B cell (primary cell): ENCODE results near the gene KCND2. TPM values are rescaled to one million over a fixed set of nuclear protein-coding genes. Genes with fewer than 3 reads are reported as not detected.

Experiments
- ATAC-seq: fragments of 200-7000 bp; cut with Tn5 transposase; one replicate; pipeline ENCODE4 v1.10.0; 2021; ENCODE audit warnings: low read depth, mild to moderate bottlenecking, moderate number of reproducible peaks, moderate library complexity
- CTCF ChIA-PET: fragments of 350-600 bp; sonication (Branson Sonifier 250); formaldehyde crosslinking; loops from one replicate; lab custom pipeline; 2021; ENCODE audit warnings: antibody characterized with exemption, inconsistent platforms; lab: Charles Lee
- POLR2A ChIA-PET: fragments of 350-600 bp; sonication (Branson Sonifier 250); formaldehyde crosslinking; loops from one replicate; lab custom pipeline; 2021; ENCODE audit warnings: antibody characterized with exemption; lab: Charles Lee
- DNase-seq: peaks from one replicate; pipeline ENCODE4 v3.0.0; 2013
- H2AFZ ChIP-seq: 2 replicates; pipeline ENCODE4 v1.6.1; 2012; ENCODE audit warnings: mild to moderate bottlenecking, low read depth, low read length; ENCODE audit not compliant: insufficient read depth, poor library complexity, severe bottlenecking
- H3K27ac ChIP-seq, 2 donors: 1 replicate in 1 of 2; 2 replicates in 1 of 2; pipeline ENCODE4 v1.5.1; 2012 to 2013; ENCODE audit warnings: low read length in 2 of 2, mild to moderate bottlenecking in 2 of 2, moderate library complexity in 1 of 2
- H3K27me3 ChIP-seq, 4 experiments: fragments of 200-600 bp in 1 of 4; sonication (generic) in 1 of 4; replicated peaks in 1 of 4; 1 replicate in 2 of 4; 2 replicates in 2 of 4; pipeline versions ENCODE4 v1.6.1 to v1.7.0; 2013 to 2016; ENCODE audit warnings: low read length in 3 of 4, mild to moderate bottlenecking in 2 of 4, mixed read lengths in 1 of 4, moderate library complexity in 1 of 4; ENCODE audit not compliant: insufficient read depth in 4 of 4, control insufficient read depth in 3 of 4; ENCODE audit errors: control extremely low read depth in 1 of 4
- H3K36me3 ChIP-seq, 2 experiments: replicated peaks in 1 of 2; 1 replicate in 1 of 2; 2 replicates in 1 of 2; pipeline versions ENCODE4 v1.6.1 to v1.7.1; 2013; ENCODE audit warnings: low read length in 1 of 2; ENCODE audit not compliant: insufficient read depth in 2 of 2, control insufficient read depth in 1 of 2; ENCODE audit errors: control extremely low read depth in 1 of 2, extremely low read depth in 1 of 2
- H3K4me1 ChIP-seq, 2 donors: fragments of 200-600 bp in 1 of 2; sonication (generic) in 1 of 2; 1 replicate in 1 of 2; 2 replicates in 1 of 2; pipeline versions ENCODE4 v1.5.1 to v1.6.1; 2013 to 2017; ENCODE audit warnings: low read length in 2 of 2; ENCODE audit not compliant: control insufficient read depth in 2 of 2, insufficient read depth in 2 of 2
- H3K4me2 ChIP-seq: replicated peaks from 2 replicates; pipeline ENCODE3; 2012; ENCODE audit warnings: mild to moderate bottlenecking, low read depth, low read length; ENCODE audit not compliant: poor library complexity, severe bottlenecking
- H3K4me3 ChIP-seq, 5 experiments: fragments of 200-600 bp in 1 of 5; sonication (generic) in 1 of 5; 1 replicate in 3 of 5; 2 replicates in 2 of 5; pipeline versions ENCODE4 v1.5.1 to v1.7.0; 2011 to 2016; ENCODE audit warnings: low read length in 4 of 5, mild to moderate bottlenecking in 4 of 5, low read depth in 2 of 5, control low read depth in 1 of 5, moderate library complexity in 1 of 5; ENCODE audit not compliant: insufficient read depth in 1 of 5; ENCODE audit errors: control extremely low read depth in 1 of 5, extremely low read depth in 1 of 5
- H3K79me2 ChIP-seq: fragments of 200-600 bp; sonication (generic); one replicate; pipeline ENCODE4 v1.6.0; 2016; ENCODE audit warnings: low read length; ENCODE audit not compliant: control insufficient read depth, insufficient read depth
- H3K9ac ChIP-seq: fragments of 200-600 bp; sonication (generic); 2 replicates; pipeline ENCODE4 v1.6.1; 2017; ENCODE audit warnings: mild to moderate bottlenecking, low read length, moderate library complexity
- H3K9me3 ChIP-seq, 3 donors: one replicate each; pipeline versions ENCODE4 v1.6.1 to v1.7.1; 2013; ENCODE audit warnings: low read length in 2 of 3; ENCODE audit not compliant: control insufficient read depth in 2 of 3, insufficient read depth in 1 of 3; ENCODE audit errors: control extremely low read depth in 1 of 3
- H4K20me1 ChIP-seq: 2 replicates; pipeline ENCODE4 v1.6.0; 2012; ENCODE audit warnings: mild to moderate bottlenecking, low read length; ENCODE audit not compliant: insufficient read depth, control insufficient read depth, poor library complexity, severe bottlenecking
- H3K27ac Mint-ChIP-seq: one replicate; pipeline ENCODE4 v1.8.0; 2021; ENCODE audit warnings: mixed read lengths
- H3K27me3 Mint-ChIP-seq: one replicate; pipeline ENCODE4 v1.8.0; 2021; ENCODE audit warnings: mixed read lengths
- H3K4me1 Mint-ChIP-seq: one replicate; pipeline ENCODE4 v1.8.0; 2021; ENCODE audit warnings: mixed read lengths
- H3K4me3 Mint-ChIP-seq: one replicate; pipeline ENCODE4 v1.8.0; 2021; ENCODE audit warnings: mixed read lengths
- H3K9me3 Mint-ChIP-seq: one replicate; pipeline ENCODE4 v1.8.0; 2022; ENCODE audit warnings: mixed read lengths; ENCODE audit not compliant: insufficient read depth
- EZH2 ChIP-seq: IDR thresholded peaks from 2 replicates; pipeline ENCODE4 v1.6.1; 2012; ENCODE audit warnings: borderline replicate concordance, low read depth, mild to moderate bottlenecking, moderate library complexity, low read length; ENCODE audit not compliant: insufficient read depth, poor library complexity, severe bottlenecking
- WGBS: methylation state at CpG from one replicate; pipeline ENCODE4 v1.1.5; 2013; ENCODE audit warnings: missing lambda C conversion rate; ENCODE audit not compliant: insufficient coverage; 5-methylcytosine and 5-hydroxymethylcytosine counted together
- intact Hi-C: fragments of 100-400 bp; cut with micrococcal nuclease; formaldehyde crosslinking; loops from one replicate; pipeline ENCODE4 v1.10.0; 2022
- polyA plus RNA-seq: library from polyadenylated mRNA; depleted of rRNA; stranded (reverse); fragments of >200 nt; gene quantifications from 2 replicates; pipeline ENCODE4 v1.2.3, GENCODE V29; 2012
- total RNA-seq, 2 donors: library from RNA; stranded (reverse); fragments of 120-200 nt in 1 of 2; gene quantifications; 1 replicate in 1 of 2; 2 replicates in 1 of 2; pipeline versions ENCODE4 v1.2.3 to v1.2.4, GENCODE V29; 2013 to 2022
- TF ChIP-seq, protein P1 (sequence below): fragments of 200-600 bp; IDR thresholded peaks from one replicate; pipeline ENCODE4 v1.8.0; 2022; ENCODE audit warnings: antibody characterized with exemption, mild to moderate bottlenecking

The KCND2 gene
- total and polyA plus RNA-seq, 2 donors (not counting 1 experiment from before 2014, with no cell fraction given), result not detected

- Histone ChIP-seq H2AFZ (no peak overlapping the region), H3K27me3 (no peaks in the 10 kb centered on the region), H3K27ac (no peak overlapping the region), H3K36me3 (no peaks in the 10 kb centered on the region), H3K79me2 (no peaks in the 10 kb centered on the region), H3K4me3 (no peak overlapping the region), H3K9me3 (no peaks in the 10 kb centered on the region), H3K4me1 (no peaks in the 10 kb centered on the region), H4K20me1 (no peaks in the 10 kb centered on the region), H3K9ac (no peak overlapping the region), H3K4me2 (no peak overlapping the region)
- Mint-ChIP-seq H3K27ac (no peak overlapping the region), H3K4me3 (no peak overlapping the region), H3K4me1 (no peaks in the 10 kb centered on the region), H3K9me3 (no peaks in the 10 kb centered on the region), H3K27me3 (no peaks in the 10 kb centered on the region)
- DNase-seq (no peak), ATAC-seq (no peak)
- no CpG with 5 or more reads among the region's 1 CpG for WGBS
- intact Hi-C loops, result no loop called here
- TF ChIP-seq, protein P1, sequence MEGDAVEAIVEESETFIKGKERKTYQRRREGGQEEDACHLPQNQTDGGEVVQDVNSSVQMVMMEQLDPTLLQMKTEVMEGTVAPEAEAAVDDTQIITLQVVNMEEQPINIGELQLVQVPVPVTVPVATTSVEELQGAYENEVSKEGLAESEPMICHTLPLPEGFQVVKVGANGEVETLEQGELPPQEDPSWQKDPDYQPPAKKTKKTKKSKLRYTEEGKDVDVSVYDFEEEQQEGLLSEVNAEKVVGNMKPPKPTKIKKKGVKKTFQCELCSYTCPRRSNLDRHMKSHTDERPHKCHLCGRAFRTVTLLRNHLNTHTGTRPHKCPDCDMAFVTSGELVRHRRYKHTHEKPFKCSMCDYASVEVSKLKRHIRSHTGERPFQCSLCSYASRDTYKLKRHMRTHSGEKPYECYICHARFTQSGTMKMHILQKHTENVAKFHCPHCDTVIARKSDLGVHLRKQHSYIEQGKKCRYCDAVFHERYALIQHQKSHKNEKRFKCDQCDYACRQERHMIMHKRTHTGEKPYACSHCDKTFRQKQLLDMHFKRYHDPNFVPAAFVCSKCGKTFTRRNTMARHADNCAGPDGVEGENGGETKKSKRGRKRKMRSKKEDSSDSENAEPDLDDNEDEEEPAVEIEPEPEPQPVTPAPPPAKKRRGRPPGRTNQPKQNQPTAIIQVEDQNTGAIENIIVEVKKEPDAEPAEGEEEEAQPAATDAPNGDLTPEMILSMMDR, result no peak
- TF ChIP-seq EZH2, result no peak
- ChIA-PET CTCF (no interaction called here), POLR2A (no interaction called here)
These were observed 355.3 kb downstream of the KCND2 start for GRCh38 chr7:120628251-120628650.

DNA sequence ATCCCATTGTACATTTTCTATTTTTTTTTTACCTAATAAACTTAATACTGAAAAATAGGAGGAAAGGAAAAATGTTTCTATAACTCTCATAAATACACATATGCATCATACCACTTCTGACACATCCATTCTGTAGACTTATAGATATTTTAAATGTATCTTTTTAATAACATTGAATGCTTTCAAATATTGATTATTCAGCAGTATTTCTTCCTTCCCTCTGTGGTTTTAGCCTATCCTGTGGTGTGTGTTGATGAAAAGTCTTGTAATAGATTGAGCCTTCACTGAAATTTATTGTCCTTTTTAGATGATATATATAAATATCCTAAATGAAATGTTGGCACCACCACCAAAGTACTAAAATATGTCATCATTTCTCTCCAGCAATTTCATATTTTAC, 366.9 kb downstream of the KCND2 start:
- H3K4me1 Mint-ChIP-seq, result no peaks in the 10 kb centered on the region
- CTCF ChIA-PET, result no interaction called here
- ATAC-seq, result no peak

More for the DNA sequence above, 366.9 kb downstream of the KCND2 start:
- Mint-ChIP-seq H3K4me3 (no peak overlapping the region), H3K9me3 (no peaks in the 10 kb centered on the region), H3K27me3 (no peaks in the 10 kb centered on the region), H3K27ac (no peak overlapping the region)
- Histone ChIP-seq H3K4me3 (no peak overlapping the region), H3K9me3 (peaks cover 0 to 2% (median 0%) of the 10 kb centered on the region in 3 donors), H3K9ac (no peak overlapping the region), H3K4me1 (no peaks in the 10 kb centered on the region), H2AFZ (no peak overlapping the region), H4K20me1 (no peaks in the 10 kb centered on the region), H3K36me3 (no peaks in the 10 kb centered on the region), H3K27ac (no peak overlapping the region), H3K27me3 (no peaks in the 10 kb centered on the region), H3K4me2 (no peak overlapping the region), H3K79me2 (no peaks in the 10 kb centered on the region)
- no peak for TF ChIP-seq EZH2
- TF ChIP-seq, protein P1, result no peak
- POLR2A ChIA-PET, result no interaction called here
- intact Hi-C loops, result no loop called here
- no peak for DNase-seq
